ENCODE results near the gene MFN1.

The MFN1 gene

GRCh38 chr3:179369621-179370020 is 22.1 kb downstream of the MFN1 start:
- Mint-ChIP-seq H3K27ac (ENCODE audit: low read depth) (no peak overlapping the region), H3K4me1 (no peaks in the 10 kb centered on the region), H3K4me3 (no peak overlapping the region), H3K36me3 (ENCODE audit: insufficient read depth) (peaks cover 32% of the 10 kb centered on the region), H3K27me3 (no peaks in the 10 kb centered on the region), H3K9me3 (no peaks in the 10 kb centered on the region)
- DNase-seq (ENCODE audit: low spot score in 2 of 2), result no peak
- no peak for ATAC-seq (replicated peaks; ENCODE audit: extremely low read depth, poor library complexity, severe bottlenecking)

GRCh38 chr3:179373938-179374337 is 26.4 kb downstream of the MFN1 start:
- DNase-seq (ENCODE audit: low spot score in 2 of 2) (no peak), ATAC-seq (replicated peaks; ENCODE audit: extremely low read depth, poor library complexity, severe bottlenecking) (no peak)
- Mint-ChIP-seq H3K27ac (ENCODE audit: low read depth) (no peak overlapping the region), H3K4me3 (no peak overlapping the region), H3K4me1 (no peaks in the 10 kb centered on the region), H3K9me3 (no peaks in the 10 kb centered on the region), H3K27me3 (no peaks in the 10 kb centered on the region), H3K36me3 (ENCODE audit: insufficient read depth) (peaks cover 46% of the 10 kb centered on the region)

- Mint-ChIP-seq H3K36me3 (ENCODE audit: insufficient read depth) (peaks cover 55% of the 10 kb centered on the region), H3K4me3 (no peak overlapping the region), H3K27ac (ENCODE audit: low read depth) (no peak overlapping the region), H3K4me1 (no peaks in the 10 kb centered on the region), H3K9me3 (no peaks in the 10 kb centered on the region), H3K27me3 (no peaks in the 10 kb centered on the region)
- DNase-seq (ENCODE audit: low spot score in 2 of 2) (no peak), ATAC-seq (replicated peaks; ENCODE audit: extremely low read depth, poor library complexity, severe bottlenecking) (no peak)
Measured at GRCh38 chr3:179375091-179375999, 27.8 kb downstream of the MFN1 start.

- H3K36me3 Mint-ChIP-seq (ENCODE audit: insufficient read depth), result peaks cover 53% of the 10 kb centered on the region
- ATAC-seq (replicated peaks; ENCODE audit: extremely low read depth, poor library complexity, severe bottlenecking), result no peak
- no peaks in the 10 kb centered on the region for H3K27me3 Mint-ChIP-seq
- no peak overlapping the region for H3K27ac Mint-ChIP-seq (ENCODE audit: low read depth)
- no peaks in the 10 kb centered on the region for H3K9me3 Mint-ChIP-seq
- H3K4me1 Mint-ChIP-seq, result no peaks in the 10 kb centered on the region
- H3K4me3 Mint-ChIP-seq, result no peak overlapping the region
- no peak for DNase-seq (ENCODE audit: low spot score in 2 of 2)
Measured at GRCh38 chr3:179376474-179376873, 29.0 kb downstream of the MFN1 start.

GRCh38 chr3:179391906-179392305 is 44.4 kb downstream of the MFN1 start:
- no peaks in the 10 kb centered on the region for H3K9me3 Mint-ChIP-seq
- H3K4me1 Mint-ChIP-seq, result no peaks in the 10 kb centered on the region
- no peak overlapping the region for H3K4me3 Mint-ChIP-seq
- ATAC-seq (replicated peaks; ENCODE audit: extremely low read depth, poor library complexity, severe bottlenecking) (no peak), DNase-seq (ENCODE audit: low spot score in 2 of 2) (no peak)
- peaks cover 42% of the 10 kb centered on the region for H3K36me3 Mint-ChIP-seq (ENCODE audit: insufficient read depth)
- H3K27me3 Mint-ChIP-seq, result no peaks in the 10 kb centered on the region
- no peak overlapping the region for H3K27ac Mint-ChIP-seq (ENCODE audit: low read depth)

GRCh38 chr3:179398574-179399231 is 51.2 kb downstream of the MFN1 start:
- Mint-ChIP-seq H3K36me3 (ENCODE audit: insufficient read depth) (peaks cover 15% of the 10 kb centered on the region), H3K27me3 (no peaks in the 10 kb centered on the region), H3K27ac (ENCODE audit: low read depth) (no peak overlapping the region), H3K4me1 (no peaks in the 10 kb centered on the region), H3K9me3 (no peaks in the 10 kb centered on the region), H3K4me3 (no peak overlapping the region)
- no peak for DNase-seq (ENCODE audit: low spot score in 2 of 2)
- ATAC-seq (replicated peaks; ENCODE audit: extremely low read depth, poor library complexity, severe bottlenecking), result no peak

GRCh38 chr3:179401561-179401960 is 54.1 kb downstream of the MFN1 start:
- ATAC-seq (replicated peaks; ENCODE audit: extremely low read depth, poor library complexity, severe bottlenecking), result no peak
- Mint-ChIP-seq H3K27me3 (no peaks in the 10 kb centered on the region), H3K4me1 (no peaks in the 10 kb centered on the region), H3K4me3 (no peak overlapping the region), H3K9me3 (no peaks in the 10 kb centered on the region), H3K27ac (ENCODE audit: low read depth) (no peak overlapping the region), H3K36me3 (ENCODE audit: insufficient read depth) (peaks cover 8% of the 10 kb centered on the region)
- no peak for DNase-seq (ENCODE audit: low spot score in 2 of 2)

GRCh38 chr3:179402963-179403362 is 55.5 kb downstream of the MFN1 start:
- H3K4me1 Mint-ChIP-seq, result no peaks in the 10 kb centered on the region
- DNase-seq (ENCODE audit: low spot score in 2 of 2) (no peak), ATAC-seq (replicated peaks; ENCODE audit: extremely low read depth, poor library complexity, severe bottlenecking) (no peak)
- H3K27ac Mint-ChIP-seq (ENCODE audit: low read depth), result no peak overlapping the region
- H3K27me3 Mint-ChIP-seq, result no peaks in the 10 kb centered on the region
- no peaks in the 10 kb centered on the region for H3K9me3 Mint-ChIP-seq
- H3K4me3 Mint-ChIP-seq, result no peak overlapping the region
- H3K36me3 Mint-ChIP-seq (ENCODE audit: insufficient read depth), result peaks cover 4% of the 10 kb centered on the region

- no peaks in the 10 kb centered on the region for H3K9me3 Mint-ChIP-seq
- no peaks in the 10 kb centered on the region for H3K4me1 Mint-ChIP-seq
- no peak overlapping the region for H3K27ac Mint-ChIP-seq (ENCODE audit: low read depth)
- no peak overlapping the region for H3K4me3 Mint-ChIP-seq
- ATAC-seq (replicated peaks; ENCODE audit: extremely low read depth, poor library complexity, severe bottlenecking), result no peak
- H3K36me3 Mint-ChIP-seq (ENCODE audit: insufficient read depth), result no peaks in the 10 kb centered on the region
- H3K27me3 Mint-ChIP-seq, result no peaks in the 10 kb centered on the region
- DNase-seq (ENCODE audit: low spot score in 2 of 2), result no peak
Measured at GRCh38 chr3:179404307-179404706, 56.8 kb downstream of the MFN1 start.

GRCh38 chr3:179410331-179410730 is 62.8 kb downstream of the MFN1 start:
- H3K4me1 Mint-ChIP-seq, result no peaks in the 10 kb centered on the region
- no peaks in the 10 kb centered on the region for H3K36me3 Mint-ChIP-seq (ENCODE audit: insufficient read depth)
- no peaks in the 10 kb centered on the region for H3K27me3 Mint-ChIP-seq
- H3K4me3 Mint-ChIP-seq, result no peak overlapping the region
- ATAC-seq (replicated peaks; ENCODE audit: extremely low read depth, poor library complexity, severe bottlenecking) (no peak), DNase-seq (ENCODE audit: low spot score in 2 of 2) (no peak)
- no peaks in the 10 kb centered on the region for H3K9me3 Mint-ChIP-seq
- no peak overlapping the region for H3K27ac Mint-ChIP-seq (ENCODE audit: low read depth)

GRCh38 chr3:179410999-179411398 is 63.5 kb downstream of the MFN1 start:
- no peak for DNase-seq (ENCODE audit: low spot score in 2 of 2)
- Mint-ChIP-seq H3K27me3 (no peaks in the 10 kb centered on the region), H3K4me1 (no peaks in the 10 kb centered on the region), H3K27ac (ENCODE audit: low read depth) (no peak overlapping the region), H3K9me3 (no peaks in the 10 kb centered on the region), H3K4me3 (no peak overlapping the region), H3K36me3 (ENCODE audit: insufficient read depth) (no peaks in the 10 kb centered on the region)
- no peak for ATAC-seq (replicated peaks; ENCODE audit: extremely low read depth, poor library complexity, severe bottlenecking)

GRCh38 chr3:179414804-179415203 is 67.3 kb downstream of the MFN1 start:
- Mint-ChIP-seq H3K4me1 (no peaks in the 10 kb centered on the region), H3K27ac (ENCODE audit: low read depth) (no peak overlapping the region), H3K9me3 (no peaks in the 10 kb centered on the region), H3K27me3 (no peaks in the 10 kb centered on the region), H3K4me3 (no peak overlapping the region), H3K36me3 (ENCODE audit: insufficient read depth) (peaks cover 2% of the 10 kb centered on the region)
- ATAC-seq (replicated peaks; ENCODE audit: extremely low read depth, poor library complexity, severe bottlenecking), result no peak
- DNase-seq (ENCODE audit: low spot score in 2 of 2), result no peak

- ATAC-seq (replicated peaks; ENCODE audit: extremely low read depth, poor library complexity, severe bottlenecking), result no peak
- no peaks in the 10 kb centered on the region for H3K9me3 Mint-ChIP-seq
- no peak for DNase-seq (ENCODE audit: low spot score in 2 of 2)
- H3K4me1 Mint-ChIP-seq, result no peaks in the 10 kb centered on the region
- no peak overlapping the region for H3K4me3 Mint-ChIP-seq
- peaks cover 2% of the 10 kb centered on the region for H3K36me3 Mint-ChIP-seq (ENCODE audit: insufficient read depth)
- no peaks in the 10 kb centered on the region for H3K27me3 Mint-ChIP-seq
- no peak overlapping the region for H3K27ac Mint-ChIP-seq (ENCODE audit: low read depth)
Measured at GRCh38 chr3:179415377-179415776, 67.9 kb downstream of the MFN1 start.
